Measurements from ENCODE around the gene RTN3.
"Not testable (repeated sequence)": the region's sequence is repeated elsewhere in the genome, so short reads cannot be mapped to it uniquely, and the experiment has no call there.

Gene RTN3

DNA sequence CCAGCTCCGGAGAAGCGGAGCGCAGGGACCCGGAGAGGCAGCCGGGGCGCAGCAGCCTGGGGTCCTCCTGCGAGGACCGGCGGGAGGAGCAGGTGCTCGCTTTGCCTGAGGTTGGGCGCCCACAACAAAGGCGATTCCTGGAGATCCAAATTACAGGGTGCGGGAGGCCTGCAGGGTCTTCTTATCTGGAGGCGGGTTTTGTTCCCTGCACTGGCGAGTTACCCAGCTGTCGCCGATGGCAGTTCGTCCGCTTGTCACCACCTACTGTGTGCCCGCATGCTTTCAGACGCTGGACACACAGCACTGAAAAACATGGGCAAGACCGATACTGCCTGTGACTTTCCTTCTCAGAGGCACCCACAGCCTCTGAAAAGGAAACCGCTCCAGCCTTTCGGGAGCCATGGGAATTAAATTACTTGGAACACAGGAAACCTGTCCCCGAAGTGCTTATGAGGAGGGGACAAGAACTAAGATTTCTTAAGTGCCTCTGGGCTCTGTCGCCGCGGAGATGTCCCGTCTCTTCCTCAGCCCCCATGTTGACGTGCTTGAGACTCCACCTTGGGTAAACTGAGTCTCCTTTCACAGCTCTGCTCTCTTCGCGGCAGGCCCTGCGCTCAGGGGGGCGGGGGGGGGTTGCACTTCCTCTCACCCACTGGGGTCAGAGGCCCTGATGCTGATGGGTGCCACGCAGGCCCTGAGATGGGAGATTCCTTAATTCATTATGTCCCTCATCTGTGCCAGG, 88.6 kb downstream of the RTN3 start:
- no peak for ATAC-seq

- ATAC-seq = no peak
These were observed 89.5 kb downstream of the RTN3 start for GRCh38 chr11:63770763-63771162.

DNA sequence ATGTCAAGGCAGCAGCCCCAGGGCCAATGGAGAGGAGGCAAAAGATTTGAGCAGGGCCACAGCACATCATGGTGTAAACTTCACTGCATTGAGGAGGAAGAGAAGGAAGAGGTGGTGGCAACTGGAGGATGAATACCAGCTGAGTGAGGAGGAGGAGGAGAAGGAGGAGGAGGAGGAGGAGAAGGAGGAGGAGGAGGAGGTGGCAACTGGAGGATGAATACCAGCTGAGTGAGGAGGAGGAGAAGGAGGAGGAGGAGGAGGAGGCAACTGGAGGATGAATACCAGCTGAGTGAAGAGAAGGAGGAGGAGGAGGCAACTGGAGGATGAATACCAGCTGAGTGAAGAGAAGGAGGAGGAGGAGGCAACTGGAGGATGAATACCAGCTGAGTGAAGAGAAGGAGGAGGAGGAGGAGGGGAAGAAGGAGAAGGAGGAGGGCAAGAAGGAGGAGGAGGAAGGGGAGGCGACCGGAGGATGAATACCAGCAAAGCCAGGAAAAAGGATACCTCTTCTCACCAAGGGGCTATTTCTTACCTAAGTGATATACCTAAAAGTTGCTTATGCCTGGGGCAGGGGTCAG, 90.5 kb downstream of the RTN3 start:
- ATAC-seq = not testable (repeated sequence)

- ATAC-seq = no peak
These were observed 93.9 kb downstream of the RTN3 start for GRCh38 chr11:63775191-63775590.

DNA sequence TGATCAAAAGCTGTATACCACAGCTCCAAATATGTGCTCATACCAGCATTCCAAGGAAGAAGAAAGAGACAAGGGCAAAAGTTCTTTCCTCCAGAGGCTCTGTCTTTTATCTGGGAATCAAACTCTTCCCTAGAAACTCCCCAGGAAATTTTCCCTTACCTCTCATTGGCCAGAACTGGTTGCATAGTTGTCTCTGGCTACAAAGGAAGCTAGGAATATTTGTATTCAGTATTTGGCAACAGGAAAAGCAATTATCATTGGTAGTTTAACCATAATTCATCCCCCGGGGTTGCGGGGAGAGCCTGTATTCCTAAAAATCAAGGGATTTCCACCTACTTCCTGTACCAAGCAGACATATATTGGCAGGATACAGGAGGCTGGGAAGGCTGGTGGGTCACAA, 97.7 kb downstream of the RTN3 start:
- no peak for ATAC-seq

- ATAC-seq = no peak
These were observed 101.4 kb downstream of the RTN3 start for GRCh38 chr11:63782749-63783148.

GRCh38 chr11:63783925-63784592, 102.8 kb downstream of the RTN3 start:
- ATAC-seq = no peak

- no peak for ATAC-seq
These were observed 104.5 kb downstream of the RTN3 start for GRCh38 chr11:63785823-63786222.

DNA sequence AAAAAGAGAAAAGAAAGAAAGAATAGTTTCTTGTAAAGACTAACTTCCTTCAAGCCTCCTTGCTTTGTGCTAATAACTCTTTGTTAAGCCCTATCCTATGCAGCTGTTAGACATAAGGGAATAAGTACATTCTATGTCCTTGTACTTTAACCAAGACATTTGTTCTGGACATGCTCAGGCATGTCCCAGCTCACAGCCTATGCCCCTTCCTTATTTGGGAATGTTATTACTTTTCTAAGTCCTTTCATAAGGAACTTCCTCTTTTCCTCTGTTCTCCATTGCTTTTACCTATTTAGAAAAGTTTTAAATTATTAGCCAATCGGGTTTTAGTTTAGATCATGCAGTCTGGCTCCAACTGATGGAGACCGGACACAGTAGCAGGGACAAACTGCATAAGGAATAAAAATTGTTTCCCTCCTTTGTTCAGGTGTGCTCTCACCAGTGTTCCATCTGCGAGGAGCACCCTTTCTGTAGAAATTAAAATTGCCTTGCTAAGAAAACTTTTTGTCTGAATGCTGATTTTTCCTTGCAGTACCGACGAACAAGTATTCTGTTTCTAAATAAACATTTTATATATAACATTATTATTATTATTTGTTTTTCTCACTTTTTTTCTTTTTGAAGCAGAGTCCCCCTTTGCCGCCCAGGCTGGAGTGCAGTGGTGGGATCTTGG, 110.3 kb downstream of the RTN3 start:
- ATAC-seq = no peak

- no peak for ATAC-seq
These were observed 111.9 kb downstream of the RTN3 start for GRCh38 chr11:63793161-63793560.

- ATAC-seq = no peak
These were observed 113.8 kb downstream of the RTN3 start for GRCh38 chr11:63795066-63795465.

- no peak for ATAC-seq
These were observed 119.6 kb downstream of the RTN3 start for GRCh38 chr11:63800921-63801320.

DNA sequence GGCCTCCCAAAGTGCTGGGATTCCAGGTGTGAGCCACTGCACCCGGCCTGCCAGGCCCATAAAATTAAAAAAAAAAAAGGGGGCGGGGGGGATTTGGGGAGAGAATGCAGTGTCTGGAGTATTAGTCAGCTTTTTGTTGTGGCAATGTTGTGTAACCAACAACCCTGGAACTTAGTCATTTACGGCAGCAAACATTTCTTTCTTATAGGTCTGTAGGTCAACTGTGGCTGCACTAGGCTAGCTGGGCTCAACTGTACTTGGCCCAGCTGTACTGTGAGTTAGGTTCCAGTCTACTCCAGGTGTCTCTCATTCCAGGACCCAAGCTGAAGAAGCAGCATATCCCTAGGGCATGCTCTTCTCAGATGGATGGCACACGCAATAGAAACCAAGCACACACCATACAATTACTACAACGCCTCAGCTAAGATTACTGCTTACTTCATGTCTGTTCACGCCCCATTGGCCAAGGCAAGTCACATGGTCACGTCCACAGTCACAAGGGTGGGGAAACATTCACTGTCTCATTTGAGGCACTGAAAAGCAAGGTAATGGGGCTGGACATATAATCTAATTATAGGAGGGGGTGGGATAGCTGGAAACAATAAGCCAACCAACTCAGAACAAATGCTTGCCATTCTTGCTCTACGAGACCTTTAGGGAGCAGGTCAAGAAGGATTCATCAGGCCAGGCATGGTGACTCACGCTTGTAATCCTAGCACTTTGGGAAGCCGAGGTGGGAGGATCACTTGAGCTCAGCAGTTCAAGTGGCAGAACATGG, 121.5 kb downstream of the RTN3 start:
- no peak for ATAC-seq

GRCh38 chr11:63804259-63804658, 123.0 kb downstream of the RTN3 start:
- ATAC-seq = no peak

DNA sequence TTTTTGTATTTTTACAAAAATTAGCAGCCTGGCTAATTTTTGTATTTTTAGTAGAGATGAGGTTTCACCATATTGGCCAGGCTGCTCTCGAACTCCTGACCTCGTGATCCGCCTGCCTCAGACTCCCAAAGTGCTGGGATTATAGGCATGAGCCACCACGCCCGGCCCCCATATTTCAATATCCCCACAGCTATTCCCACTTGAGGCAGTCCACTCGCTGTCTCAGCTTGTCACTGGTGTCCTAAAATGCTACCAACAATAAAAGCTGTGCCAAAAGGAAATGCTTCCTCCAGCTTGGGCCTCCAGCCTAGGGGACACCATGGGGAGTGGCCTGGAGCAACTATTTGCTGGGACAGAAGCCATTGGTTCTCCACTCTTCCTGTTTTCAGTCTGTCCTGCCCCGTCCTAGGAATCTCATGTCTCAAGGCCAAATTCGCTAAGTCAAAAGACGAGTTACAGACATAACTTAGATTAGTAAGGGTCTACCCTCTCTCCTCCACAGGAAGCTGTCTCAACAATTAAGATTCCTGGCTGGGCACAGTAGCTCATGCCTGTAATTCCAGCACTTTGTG, 124.6 kb downstream of the RTN3 start:
- no peak for ATAC-seq

All from activated CD4-positive, CD25-positive, alpha-beta regulatory T cell treated with anti-CD3 and anti-CD28 coated beads, Interleukin-2, amount 50 U/mL, for 24 hours (primary cell).